Urothelium cell line (cell line): ENCODE data around the gene VWCE.

ENCODE experiments used
- DNase-seq: peaks from one replicate; pipeline ENCODE4 v3.0.0; 2011; ENCODE audit warnings: low spot score, mixed read lengths
- FAIRE-seq: peaks from 2 replicates; lab custom pipeline; 2011; peaks lifted over from hg19 to GRCh38; lab: Jason Lieb, UNC

VWCE gene

DNA sequence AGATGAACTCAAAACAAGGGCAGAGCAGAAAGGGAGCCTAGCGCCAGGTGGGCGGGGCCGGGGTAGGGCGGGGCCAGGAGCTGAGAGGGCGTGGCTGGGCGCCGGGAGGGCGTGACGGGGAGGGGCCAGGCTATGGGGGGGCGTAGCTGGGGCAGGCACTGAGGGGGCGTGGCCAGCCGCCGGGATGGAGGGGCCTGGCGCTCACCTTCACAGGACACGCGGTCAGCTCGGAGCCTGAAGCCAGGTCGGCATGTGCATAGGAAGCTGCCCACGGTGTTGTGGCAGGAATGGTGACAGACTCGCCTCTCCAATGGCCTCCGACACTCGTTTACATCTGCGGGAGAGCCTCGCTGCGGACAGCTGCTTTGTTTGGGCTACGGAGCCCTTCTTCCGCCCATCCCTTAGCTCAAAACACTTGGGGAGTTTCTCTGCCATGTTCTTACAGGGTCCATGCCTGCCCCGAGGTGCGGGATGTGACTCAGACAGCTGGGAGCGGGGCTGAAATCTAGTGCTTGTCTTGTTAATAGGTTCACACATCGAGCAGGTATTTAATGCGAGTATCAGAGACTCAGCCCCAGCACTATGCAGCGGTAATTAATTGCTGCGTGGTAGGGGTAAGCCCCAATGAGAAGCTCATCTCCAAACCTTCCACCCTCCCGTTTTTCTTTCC, 13.4 kb downstream of the VWCE start:
- DNase-seq: peak; percentile 75
- no peak for FAIRE-seq

DNA sequence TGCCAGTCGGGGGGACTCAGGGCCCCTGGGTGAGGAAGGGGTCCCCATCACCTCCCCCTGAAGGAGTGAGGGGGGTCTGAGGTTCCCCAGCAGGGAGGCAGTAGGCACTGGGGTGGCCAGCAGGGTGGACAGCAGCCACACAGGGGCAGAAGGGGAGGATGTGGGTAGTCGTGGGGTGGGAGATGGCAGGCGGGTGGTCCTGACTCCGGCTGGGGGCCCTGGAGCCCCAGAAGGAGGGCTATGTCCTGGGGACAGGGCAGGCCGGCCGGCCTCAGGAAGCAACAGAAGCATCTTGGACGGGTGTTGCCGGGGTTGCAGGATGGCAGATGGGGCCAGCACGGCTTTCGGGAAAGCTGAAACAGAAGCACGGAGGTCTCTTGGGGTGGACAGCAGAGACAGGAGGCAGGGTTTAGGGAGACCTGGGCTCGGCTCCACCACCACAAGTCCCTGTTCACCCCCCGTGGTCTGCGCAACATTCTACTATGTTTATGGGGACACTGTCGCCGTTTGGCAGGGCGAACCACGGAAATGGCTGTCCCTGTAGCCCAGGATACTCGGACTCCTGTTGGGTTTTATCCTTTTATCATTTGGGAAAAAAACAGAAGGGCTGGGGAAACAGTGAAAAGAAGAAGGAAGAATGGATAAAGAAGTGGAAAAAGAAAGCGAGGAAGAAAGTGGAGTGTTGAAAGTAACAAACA, 14.1 kb downstream of the VWCE start:
- no peak for DNase-seq
- no peak for FAIRE-seq

DNA sequence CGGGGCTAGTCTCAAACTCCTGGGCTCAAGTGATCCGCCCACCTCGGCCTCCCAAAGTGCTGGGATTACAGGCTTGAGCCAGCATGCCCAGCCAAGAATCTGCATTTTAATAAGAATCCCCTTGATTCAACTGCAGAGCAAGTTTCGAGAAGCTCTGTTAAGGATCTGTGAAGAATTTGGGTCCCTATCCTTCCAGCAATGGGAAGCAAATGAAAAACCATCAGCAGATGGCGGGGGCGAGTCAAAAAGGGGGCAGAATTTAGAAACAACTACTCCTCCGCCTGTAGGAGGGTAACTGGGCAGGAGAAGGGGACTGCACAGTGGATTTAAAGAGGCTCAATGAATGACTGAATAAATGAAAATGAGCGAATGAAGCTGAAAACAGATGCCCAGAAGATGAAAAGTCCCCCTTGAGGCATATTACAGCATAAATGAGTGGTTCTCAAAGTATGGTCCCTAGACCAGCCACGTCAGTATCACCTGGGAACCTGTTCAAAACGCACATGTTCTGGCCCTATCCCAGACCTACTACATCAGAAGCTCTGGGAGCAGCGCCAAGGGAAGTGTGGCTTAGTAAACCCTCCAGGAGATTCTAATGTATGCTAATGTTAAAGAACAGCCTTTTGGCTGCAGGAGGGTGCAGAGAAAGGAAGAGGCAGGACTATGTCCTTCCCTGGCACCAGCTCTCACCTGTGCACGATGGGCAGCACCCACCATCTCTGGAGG, 15.0 kb downstream of the VWCE start:
- DNase-seq: no peak
- FAIRE-seq: no peak

DNA sequence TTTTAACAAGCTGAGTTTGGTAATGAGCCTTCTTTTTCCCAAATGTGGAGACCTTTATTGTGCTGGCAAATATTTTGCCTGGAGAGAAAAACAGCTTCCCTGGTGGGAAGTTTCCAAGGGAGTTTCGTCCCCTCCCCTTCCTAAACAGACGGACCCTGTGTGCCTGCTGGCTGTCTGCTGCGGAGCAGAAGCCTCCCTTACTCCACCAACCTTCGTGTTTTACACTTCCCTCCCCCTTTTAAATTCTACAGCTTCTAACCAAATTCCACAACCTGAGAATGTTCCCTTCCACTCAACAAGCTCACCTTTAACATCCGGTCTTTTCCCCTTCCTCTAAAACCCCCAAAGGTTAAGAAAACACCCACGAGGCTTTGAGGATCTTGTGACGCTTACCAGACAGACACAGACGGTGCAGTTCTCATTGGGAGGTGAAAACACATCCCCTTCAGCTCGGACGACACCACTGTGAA, 17.1 kb downstream of the VWCE start:
- no peak for DNase-seq
- no peak for FAIRE-seq

DNA sequence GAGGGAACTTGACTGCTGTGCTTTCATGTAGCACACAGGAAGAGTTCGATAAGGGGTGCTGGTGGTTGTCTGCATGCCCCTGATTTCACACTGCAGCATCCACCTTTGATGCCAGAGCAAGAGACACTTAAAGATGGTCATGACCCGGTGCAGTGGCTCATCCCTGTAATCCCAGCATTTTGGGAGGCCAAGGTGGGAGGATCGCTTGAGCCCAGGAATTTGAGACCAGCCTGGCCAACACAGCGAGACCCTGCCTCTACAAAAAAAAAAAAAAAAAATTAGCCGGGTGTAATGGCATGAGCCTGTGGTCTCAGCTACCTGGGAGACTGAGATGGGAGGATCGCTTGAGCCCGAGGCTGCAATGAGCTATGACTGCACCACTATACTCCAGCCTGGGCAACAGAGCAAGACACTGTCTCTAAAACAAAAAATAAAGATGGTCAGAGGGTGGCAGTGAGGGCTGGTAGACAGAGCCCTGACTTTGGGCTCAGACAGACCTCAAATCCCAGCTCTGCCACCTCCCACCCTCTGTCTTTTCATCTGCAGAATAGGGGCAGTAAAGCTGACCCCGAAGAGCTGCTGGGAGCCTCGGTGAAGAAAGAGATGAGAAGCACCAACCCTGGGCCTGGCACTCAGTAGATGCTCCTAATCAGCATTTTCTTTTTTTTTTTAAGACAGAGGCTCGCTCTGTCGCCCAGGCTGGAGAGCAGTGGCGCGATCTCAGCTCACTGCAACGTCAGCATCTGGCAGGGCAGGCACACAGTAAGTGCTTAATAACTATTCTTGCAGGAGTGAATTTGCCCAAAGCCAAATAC, 17.7 kb downstream of the VWCE start:
- FAIRE-seq: no peak
- DNase-seq: no peak

DNA sequence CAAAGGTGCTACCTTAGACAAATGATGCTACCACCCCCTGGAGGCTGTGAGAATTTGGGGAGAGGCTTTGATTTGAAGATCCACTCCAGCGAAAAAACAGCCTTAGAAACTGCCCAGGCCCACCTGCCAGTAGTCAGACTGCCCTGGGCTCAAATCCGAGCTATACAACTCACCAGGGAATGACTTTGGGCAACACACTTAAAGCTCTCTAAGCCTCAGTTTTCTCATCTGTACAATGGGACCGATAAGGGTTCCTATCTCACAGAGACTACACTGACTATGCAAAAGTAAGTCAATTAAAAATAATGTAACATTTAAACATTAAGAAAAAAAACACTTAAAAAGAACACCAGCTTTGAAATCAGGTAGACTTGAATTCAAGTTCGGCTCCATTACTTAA, 19.9 kb downstream of the VWCE start:
- DNase-seq (no peak), FAIRE-seq (no peak)

DNA sequence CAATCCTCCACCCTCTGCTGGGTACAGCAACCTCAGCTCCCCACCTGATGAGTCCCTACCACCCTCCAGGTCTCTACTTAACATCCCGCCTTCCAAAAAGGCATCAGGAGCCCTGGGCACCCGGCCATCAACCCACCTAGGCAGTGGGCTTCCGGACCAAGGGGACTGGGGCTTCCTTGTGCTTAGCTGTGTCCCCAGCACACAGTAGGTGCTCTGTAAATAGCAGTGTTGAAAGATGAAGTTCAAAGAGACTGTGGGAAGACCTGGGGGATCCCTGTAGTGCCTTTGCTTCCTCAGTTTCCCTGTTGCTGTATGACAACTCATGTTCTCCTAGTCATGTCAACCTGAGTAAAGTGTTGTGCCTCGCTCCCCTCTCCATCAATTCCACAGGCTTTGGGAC, 21.0 kb downstream of the VWCE start:
- DNase-seq (no peak), FAIRE-seq (no peak)

DNA sequence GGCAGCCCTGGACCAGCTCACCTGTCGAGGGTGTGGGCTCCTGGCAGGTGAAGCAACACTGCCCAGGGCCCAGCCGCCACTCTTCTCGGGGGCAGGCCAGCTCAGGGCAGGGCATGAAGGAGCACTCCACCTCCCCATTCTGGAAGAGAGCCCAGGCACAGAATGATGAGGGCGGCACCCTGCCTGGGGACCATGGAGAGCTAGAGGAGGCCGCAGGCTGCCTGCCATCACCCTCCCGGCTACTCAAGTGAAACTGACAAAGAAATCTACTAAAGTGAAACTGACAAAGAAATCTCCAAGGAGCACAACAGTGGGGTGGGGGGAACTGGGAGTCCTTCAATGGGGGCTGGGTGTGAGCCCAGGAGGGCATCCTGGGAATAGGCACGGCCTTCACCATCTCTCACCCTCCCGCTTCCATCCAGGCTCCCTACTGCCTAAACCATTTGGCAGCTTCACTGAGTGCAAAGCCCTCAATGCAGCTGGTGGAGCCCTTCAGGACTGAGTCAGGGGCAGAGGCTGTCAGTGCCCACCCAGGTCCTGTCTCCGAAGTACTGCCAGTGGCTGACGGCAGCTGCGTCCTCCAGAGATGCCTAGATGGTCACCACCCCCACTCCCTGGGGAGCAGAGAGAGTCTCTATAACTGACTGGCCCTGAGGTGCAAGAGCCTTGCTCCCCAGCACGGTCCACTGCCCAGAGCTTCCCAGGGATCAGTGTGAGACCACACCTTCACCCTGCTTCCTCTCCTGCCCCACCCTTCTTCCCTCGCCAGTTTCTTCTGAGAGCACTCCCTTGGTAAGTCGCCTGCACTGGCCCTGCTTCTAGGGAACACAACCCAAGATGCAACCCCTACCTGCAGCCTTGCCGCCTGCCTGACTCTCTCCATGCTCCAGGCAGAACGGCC, 21.7 kb downstream of the VWCE start:
- no peak for FAIRE-seq

DNA sequence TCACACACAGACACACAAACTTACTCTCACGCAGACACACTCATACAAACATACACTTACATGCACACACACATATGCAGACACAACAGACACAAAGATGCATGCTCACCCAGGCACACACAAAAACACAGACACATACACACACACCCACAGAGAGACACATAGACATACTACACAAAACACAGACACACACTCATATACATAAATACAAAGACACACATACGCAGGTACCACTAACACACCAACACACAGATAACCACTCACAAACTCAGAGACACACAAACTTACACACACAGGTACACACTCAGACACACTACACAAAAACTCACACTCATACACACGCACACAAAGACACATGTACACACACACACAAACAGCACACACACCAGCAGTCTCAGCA, 22.4 kb downstream of the VWCE start:
- no peak for FAIRE-seq
- no peak for DNase-seq

More for the DNA sequence above, 21.7 kb downstream of the VWCE start:
- DNase-seq: no peak

DNA sequence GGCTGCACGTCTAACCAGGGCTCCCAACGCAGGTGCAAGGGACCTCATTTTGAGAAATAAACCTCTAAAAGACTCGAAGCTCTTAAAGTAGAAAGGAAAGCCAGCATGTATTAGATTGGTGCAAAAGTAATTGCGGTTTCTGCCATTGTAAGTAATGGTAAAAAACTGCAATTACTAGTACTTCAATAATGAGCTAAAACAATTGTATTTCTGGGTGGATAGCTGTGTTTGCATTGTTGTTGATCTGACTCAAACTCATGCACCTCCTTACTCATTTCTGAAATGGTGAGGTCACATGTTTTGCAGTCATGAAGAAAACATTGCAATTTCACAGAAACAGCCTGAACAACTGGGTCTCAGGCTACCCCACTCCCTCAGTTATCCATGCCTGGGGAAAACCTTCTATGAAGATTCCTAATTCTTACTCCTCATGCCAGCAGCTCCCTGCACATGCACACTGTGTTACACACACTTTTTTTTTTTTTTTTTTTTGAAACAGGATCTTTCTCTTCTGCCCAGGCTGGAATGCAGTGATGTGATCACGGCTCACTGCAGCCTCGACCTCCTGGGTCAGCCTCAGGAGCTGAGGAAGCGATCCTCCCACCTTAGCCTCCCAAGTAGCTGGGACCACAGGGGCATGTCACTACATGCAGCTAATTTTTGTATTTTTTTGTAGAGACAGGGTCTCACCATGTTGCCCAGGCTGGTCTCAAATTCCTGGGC, 24.6 kb downstream of the VWCE start:
- FAIRE-seq: no peak
- no peak for DNase-seq

DNA sequence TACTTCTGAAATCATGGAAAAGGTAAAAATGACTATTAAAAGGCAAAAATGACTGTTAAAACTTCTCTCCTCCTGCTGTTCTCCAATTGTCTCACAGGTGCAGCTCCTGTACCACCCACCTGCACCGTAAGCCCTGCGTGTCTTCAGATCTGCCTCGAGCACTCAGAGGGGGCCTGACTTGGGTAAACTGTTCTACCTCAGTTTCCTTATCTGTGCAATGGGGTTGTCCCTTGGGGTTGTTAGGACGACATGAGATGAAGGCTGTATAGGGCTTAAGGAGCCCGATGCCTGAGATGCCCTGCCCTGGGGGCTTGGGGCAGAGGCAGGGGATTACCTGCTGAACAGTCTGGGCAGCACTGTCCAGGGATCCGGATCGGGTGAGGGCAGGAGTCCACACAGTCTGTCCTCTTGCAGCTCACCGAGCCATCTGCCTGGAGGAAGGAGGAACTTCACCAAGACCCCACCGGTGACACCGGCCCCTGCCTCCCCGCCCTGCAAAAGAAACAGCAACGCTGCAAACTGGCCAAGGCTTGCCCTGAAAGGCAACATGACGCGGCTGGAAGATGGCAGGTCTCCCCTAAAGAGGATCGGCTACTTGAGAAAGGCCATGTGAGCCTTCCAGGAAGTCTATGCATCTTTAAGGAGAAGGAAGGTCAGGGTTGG, 26.4 kb downstream of the VWCE start:
- FAIRE-seq (no peak), DNase-seq (no peak)

DNA sequence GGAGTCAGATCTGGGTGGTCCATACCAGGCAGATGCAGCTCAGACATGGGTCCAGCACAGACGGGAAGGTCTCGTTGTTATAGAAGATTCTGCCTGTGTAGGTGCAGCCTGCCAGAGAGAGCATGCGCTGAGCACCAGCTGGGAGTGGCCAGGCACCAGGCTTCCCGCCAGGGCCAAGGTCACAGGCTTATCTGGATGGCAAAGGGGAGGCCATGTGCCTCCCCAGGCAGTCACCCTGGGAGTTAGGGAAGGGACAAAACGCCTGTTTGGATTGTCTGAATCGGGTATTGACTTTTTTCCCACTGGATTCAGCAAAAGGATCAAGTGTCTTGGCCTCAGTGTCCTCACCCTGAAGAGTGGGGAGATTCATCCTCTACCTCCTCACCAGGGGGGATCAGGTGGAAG, 27.7 kb downstream of the VWCE start:
- DNase-seq (no peak), FAIRE-seq (no peak)

DNA sequence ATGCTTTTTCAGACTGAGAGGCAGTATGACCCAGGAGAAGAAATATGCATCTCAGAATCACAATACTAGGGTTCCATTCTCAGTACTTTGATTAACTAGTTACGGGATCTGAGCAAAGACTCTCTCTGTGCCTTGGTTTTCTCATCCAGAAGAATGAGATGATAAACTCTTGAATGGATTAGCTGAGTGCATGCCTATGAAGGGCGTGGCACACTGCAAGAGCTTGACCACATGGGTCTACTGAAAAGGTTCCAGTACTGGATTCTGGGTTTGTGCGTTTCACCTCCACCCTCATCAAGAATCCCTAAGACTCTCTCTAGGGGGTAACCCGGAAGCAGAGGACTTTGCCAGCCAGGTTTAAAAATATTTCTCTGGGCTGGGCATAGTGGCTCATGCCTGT, 28.5 kb downstream of the VWCE start:
- FAIRE-seq (no peak), DNase-seq (no peak)

DNA sequence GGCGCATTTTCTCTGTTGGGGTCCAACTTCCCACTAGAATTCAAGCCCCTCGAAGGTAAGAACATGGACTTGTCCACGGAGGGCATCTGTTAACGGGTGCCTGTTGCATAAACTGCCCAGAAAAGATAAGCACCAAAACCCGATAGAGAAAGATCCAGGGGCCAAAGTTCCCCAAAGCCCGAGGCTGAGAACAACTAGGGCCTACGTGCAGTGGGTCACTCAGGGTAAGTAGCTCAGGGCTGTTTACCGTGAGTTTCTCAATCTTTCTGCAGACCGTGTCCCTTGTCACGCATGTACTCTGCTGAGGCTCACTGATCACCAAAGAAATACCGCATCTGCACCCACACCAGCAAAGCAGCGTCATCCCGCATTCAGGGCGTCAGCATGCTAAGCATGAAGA, 29.8 kb downstream of the VWCE start:
- DNase-seq (no peak), FAIRE-seq (no peak)

DNA sequence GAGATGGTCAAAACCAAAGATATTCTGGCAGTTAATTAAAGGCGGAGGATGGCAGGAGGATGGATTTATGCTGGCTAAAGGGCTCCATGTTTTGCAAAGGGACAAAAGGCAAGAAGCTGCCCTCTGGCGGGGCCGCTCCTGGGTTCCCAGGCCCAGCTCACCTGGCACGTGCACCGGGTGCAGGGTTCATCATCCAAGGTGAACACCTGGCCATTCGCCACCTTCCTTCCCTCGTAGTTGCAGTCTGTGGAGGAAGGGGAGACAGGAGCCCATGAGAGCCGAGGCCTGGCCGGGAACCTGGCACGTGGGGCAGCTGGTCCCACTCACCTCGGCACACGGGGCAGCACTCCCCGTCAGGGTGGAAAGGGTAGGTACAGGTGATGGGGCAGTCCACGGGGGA, 30.3 kb downstream of the VWCE start:
- no peak for FAIRE-seq
- DNase-seq: no peak

DNA sequence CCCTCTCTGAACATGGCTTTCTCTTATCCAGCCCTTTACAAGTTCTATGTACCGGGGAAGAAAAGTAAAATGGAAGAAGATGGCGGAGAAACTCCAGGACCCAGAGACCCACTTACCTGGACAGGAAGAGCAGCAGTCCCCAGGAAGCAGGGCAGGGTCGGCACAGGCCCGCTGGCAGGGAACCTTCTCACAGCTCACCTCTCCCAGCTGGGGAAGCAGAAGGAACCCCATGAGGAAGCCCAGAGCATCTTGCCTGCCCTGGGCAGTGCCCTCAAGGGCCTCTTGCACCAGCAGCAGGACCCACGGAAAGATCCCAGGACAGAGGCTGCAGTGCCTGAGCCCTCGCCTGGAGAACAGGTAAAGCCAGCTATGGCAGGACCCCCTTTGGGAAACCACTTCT, 30.7 kb downstream of the VWCE start:
- FAIRE-seq: no peak
- DNase-seq: no peak

DNA sequence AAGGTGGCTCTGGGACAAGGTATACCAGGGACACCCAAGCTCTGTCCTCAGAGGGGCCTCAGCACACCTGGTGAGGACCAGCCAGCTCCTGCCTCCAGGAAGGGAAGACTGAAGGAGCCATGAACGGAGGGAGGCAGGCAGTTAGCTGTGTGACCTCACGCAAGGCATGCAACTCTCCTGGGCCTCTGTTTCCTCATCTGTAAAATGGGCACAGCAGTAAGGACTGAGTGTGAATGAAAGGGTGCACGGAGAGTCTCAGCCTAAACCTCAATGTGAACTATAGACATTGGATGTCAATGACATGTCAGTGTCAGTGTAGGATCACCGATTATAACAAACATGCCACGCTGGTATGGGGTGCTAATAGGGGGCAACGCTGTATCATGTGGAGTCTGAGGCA, 35.8 kb downstream of the VWCE start:
- FAIRE-seq: no peak

DNA sequence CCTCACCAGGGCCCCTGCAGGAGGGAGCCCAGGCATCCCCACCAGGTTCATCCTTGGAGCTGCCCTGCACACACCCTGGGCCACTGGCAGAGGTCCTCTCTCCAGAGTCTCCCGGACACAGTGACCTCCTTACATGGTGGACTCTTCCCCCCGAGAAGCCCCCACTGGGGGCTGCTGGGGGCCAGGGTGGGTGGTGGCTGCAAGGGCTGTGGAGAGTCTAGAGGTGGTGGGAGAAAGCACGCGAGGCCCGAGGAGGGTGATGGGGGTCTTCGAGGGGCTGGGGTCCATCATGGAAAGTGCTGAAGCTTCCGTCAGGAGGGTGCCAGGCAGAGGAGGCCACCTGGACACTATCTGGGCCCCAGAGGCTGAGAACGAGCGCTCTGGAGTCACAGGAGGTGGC, 36.6 kb downstream of the VWCE start:
- no peak for FAIRE-seq
- DNase-seq: no peak

More for the DNA sequence above, 35.8 kb downstream of the VWCE start:
- DNase-seq: no peak
